ENCODE measurements around the gene MYPN.

Gene MYPN

DNA sequence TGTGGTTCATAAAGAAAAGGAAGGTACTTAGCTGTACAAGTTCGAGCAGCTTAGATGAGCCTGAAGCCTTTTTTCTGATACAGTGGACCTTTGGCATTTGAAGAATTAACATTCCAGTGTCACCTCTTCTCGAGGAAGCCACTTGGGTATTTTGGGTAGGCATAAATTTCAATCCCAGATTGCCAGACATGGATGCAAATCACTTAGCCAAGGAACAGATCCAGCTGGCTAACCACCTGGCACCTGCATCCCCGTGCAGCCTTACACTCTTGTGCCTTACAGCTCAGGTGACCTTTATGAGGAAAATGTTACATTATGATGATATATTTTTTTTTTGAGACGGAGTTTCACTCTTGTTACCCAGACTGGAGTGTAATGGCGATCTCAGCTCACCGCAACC is 138.6 kb downstream of the MYPN start:
- no peaks in the 10 kb centered on the region for H3K36me3 ChIP-seq
- H3K9me3 ChIP-seq, result no peaks in the 10 kb centered on the region
- intact Hi-C loops (cut with DNase I; ENCODE audit: low total_unique reads), result no loop called here
- no peaks in the 10 kb centered on the region for H3K4me1 ChIP-seq
- H3K4me3 ChIP-seq, result no peak overlapping the region
- H3K27me3 ChIP-seq, result no peaks in the 10 kb centered on the region
- DNase-seq, result no peak
- TF ChIP-seq, protein P1, sequence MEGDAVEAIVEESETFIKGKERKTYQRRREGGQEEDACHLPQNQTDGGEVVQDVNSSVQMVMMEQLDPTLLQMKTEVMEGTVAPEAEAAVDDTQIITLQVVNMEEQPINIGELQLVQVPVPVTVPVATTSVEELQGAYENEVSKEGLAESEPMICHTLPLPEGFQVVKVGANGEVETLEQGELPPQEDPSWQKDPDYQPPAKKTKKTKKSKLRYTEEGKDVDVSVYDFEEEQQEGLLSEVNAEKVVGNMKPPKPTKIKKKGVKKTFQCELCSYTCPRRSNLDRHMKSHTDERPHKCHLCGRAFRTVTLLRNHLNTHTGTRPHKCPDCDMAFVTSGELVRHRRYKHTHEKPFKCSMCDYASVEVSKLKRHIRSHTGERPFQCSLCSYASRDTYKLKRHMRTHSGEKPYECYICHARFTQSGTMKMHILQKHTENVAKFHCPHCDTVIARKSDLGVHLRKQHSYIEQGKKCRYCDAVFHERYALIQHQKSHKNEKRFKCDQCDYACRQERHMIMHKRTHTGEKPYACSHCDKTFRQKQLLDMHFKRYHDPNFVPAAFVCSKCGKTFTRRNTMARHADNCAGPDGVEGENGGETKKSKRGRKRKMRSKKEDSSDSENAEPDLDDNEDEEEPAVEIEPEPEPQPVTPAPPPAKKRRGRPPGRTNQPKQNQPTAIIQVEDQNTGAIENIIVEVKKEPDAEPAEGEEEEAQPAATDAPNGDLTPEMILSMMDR (IDR thresholded peaks at IDR 0.05), result no peak
- no peak overlapping the region for H3K27ac ChIP-seq

DNA sequence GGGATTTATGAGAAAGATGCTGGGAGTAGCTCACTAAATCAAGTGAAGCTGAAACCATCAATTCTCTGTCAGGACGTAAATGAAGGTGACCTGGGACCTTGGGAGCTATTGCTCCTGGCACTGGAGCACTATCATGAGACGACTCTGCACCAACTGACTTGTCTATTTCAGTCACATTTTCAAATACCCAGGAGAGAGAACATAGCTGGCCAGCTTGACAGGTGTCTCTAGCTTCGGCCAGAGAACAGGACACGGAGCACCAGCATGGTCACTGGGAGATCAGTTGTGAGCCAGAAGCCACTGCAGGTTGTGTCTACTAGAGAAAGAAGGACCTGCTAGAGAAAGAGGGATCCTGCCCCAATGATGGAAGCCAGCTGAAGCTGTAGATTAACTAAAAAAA is 140.0 kb downstream of the MYPN start:
- TF ChIP-seq, protein P1 (IDR thresholded peaks at IDR 0.05), result no peak
- no peak for DNase-seq
- no peaks in the 10 kb centered on the region for H3K27me3 ChIP-seq
- H3K27ac ChIP-seq, result no peak overlapping the region
- H3K9me3 ChIP-seq, result no peaks in the 10 kb centered on the region
- intact Hi-C loops (cut with DNase I; ENCODE audit: low total_unique reads), result no loop called here
- no peaks in the 10 kb centered on the region for H3K36me3 ChIP-seq
- H3K4me1 ChIP-seq, result no peaks in the 10 kb centered on the region
- H3K4me3 ChIP-seq, result no peak overlapping the region

DNA sequence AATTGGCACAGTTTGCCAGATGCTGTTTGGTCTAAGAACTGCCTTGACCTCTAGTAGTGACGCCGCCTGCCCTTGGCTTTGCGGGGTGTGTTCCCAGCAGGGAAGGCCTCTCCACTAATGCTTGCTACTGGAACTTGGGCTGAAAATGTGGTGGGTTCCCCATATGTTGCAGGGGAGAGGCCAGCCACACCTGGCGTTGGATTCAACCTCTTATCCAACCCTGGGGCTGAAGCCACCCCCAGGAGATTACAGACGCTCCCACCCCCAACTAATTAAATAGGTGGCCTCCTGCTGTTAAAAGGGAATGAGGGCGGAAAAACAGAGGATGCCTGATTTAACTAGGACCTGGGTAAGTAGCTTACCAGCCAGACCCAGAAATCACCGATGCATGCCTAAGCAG is 141.9 kb downstream of the MYPN start:
- TF ChIP-seq, protein P1 (IDR thresholded peaks at IDR 0.05), result no peak

DNA sequence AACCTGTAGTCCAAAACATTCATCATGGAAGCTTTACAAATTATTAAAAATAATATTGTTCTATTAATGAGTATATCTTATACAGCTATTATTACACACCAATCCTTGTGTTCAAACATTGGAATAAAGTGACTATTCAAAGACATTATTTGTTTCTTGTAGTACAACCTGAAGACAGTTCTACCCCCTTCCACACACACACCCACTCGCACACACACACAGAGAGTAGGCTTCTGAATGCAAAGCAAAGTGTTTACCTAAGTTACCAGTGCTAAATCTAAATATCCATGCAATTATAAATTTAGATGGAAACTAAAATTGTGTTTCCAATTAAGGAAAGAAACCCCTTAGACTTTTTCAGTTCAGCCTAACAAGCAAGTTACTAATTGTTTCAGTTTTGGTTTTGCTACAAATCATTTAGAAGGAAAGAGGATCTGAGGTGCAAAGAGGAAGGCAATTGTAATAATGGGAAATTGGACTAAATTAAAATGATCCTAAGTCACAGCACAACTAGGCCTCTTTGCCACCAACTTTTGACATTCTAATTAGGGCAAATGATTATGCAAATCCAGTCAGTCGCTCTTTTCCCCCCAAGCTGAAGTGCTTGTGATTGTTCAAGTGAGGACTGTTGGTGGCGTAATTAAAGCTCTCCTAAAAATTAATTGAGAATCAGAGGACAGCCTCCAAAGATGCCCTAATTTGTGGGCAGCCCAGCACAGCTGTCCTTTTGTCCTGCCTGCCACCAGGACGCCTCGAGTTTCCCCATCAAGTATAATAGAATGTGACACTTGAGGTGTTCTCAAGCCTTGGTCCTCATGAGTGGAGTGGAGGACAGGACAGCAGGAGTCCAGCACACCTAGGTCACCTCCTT is 142.6 kb downstream of the MYPN start:
- Histone ChIP-seq H3K9me3 (no peaks in the 10 kb centered on the region), H3K36me3 (no peaks in the 10 kb centered on the region), H3K27ac (no peak overlapping the region), H3K4me1 (no peaks in the 10 kb centered on the region), H3K27me3 (no peaks in the 10 kb centered on the region), H3K4me3 (no peak overlapping the region)
- DNase-seq, result no peak
- TF ChIP-seq, protein P1 (IDR thresholded peaks at IDR 0.05), result no peak
- intact Hi-C loops (cut with DNase I; ENCODE audit: low total_unique reads), result no loop called here

More for the DNA sequence above, 141.9 kb downstream of the MYPN start:
- Histone ChIP-seq H3K36me3 (no peaks in the 10 kb centered on the region), H3K27ac (no peak overlapping the region), H3K27me3 (no peaks in the 10 kb centered on the region), H3K4me3 (no peak overlapping the region), H3K4me1 (no peaks in the 10 kb centered on the region), H3K9me3 (no peaks in the 10 kb centered on the region)
- intact Hi-C loops (cut with DNase I; ENCODE audit: low total_unique reads), result no loop called here
- no peak for DNase-seq

DNA sequence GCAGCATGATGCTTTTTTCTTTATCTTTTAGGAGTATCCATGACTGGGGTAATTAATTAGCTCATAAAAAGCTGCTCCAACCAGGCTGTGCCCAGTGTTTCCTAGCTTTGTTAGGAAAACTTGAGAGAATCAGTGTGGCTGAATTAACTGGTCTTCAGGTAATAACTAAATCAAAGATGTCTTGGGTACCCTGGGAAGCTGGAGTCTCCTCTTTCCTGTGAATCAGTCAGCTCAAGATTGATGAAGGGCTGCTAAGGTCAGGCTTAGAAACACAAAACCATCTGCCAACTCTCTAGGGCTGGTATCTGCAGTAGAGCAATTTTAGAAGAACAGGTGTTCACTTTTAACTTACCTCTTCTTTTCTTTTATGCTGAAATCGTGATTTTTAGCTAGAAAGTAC is 144.1 kb downstream of the MYPN start:
- Histone ChIP-seq H3K9me3 (no peaks in the 10 kb centered on the region), H3K27ac (no peak overlapping the region), H3K4me1 (no peaks in the 10 kb centered on the region), H3K4me3 (no peak overlapping the region), H3K27me3 (no peaks in the 10 kb centered on the region), H3K36me3 (no peaks in the 10 kb centered on the region)
- DNase-seq, result no peak
- TF ChIP-seq, protein P1 (IDR thresholded peaks at IDR 0.05), result no peak
- intact Hi-C loops (cut with DNase I; ENCODE audit: low total_unique reads), result no loop called here
